COR-L47 (cell line): ENCODE measurements around the gene HTRA1.

Experiments
- DNase-seq: peaks from one replicate; lab custom pipeline; 2025; lab: John Stamatoyannopoulos, UW

The HTRA1 gene

DNA sequence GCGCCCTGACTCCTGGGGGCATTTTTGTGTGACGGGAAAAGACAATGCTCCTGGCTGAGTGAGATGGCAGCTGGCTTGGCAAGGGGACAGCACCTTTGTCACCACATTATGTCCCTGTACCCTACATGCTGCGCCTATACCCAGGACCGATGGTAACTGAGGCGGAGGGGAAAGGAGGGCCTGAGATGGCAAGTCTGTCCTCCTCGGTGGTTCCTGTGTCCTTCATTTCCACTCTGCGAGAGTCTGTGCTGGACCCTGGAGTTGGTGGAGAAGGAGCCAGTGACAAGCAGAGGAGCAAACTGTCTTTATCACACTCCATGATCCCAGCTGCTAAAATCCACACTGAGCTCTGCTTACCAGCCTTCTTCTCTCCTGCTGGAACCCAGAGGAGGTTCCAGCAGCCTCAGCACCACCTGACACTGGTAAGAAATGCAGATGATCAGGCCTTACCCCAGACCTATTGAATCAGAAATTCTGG lies 6.7 kb upstream of the HTRA1 start, which contains the start of gene ARMS2:
ARMS2 (plus strand) TSS at position 51 of the 478 bp plus-strand sequence; CDS start at position 126, 75 bp downstream.
- no peak for DNase-seq

GRCh38 chr10:122455376-122456079 lies 5.8 kb upstream of the HTRA1 start:
- no peak for DNase-seq

GRCh38 chr10:122457934-122458333 lies 3.4 kb upstream of the HTRA1 start:
- DNase-seq = no peak

GRCh38 chr10:122458693-122459092 lies 2.7 kb upstream of the HTRA1 start:
- no peak for DNase-seq

- no peak for DNase-seq
These were observed 1.6 kb upstream of the HTRA1 start for GRCh38 chr10:122459561-122460273.

- DNase-seq = no peak
These were observed 461 bp upstream of the HTRA1 start for GRCh38 chr10:122460891-122461293.

DNA sequence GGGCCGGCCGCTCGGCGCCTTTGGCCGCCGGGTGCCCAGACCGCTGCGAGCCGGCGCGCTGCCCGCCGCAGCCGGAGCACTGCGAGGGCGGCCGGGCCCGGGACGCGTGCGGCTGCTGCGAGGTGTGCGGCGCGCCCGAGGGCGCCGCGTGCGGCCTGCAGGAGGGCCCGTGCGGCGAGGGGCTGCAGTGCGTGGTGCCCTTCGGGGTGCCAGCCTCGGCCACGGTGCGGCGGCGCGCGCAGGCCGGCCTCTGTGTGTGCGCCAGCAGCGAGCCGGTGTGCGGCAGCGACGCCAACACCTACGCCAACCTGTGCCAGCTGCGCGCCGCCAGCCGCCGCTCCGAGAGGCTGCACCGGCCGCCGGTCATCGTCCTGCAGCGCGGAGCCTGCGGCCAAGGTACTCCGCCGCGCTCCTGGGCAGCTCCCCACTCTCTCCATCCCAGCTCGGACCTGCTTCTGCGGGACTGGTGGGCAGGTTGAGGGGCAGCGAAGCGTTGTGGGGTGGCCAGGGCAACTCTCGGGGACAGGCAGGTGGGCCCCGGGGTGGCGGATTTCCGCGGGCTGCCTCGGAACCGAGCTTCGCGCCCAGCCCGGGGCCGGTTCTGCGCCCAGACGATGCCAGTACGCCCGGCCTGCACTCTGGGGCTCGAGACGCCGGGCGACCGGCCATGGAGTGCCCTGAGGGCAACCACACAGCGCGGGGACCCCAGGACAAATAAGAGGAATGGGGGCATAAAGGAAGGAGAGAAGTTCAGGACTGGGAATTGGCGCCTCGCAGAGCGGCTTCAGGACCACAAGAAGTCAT lies 578 bp downstream of the HTRA1 start:
- peak; percentile 18 for DNase-seq

DNA sequence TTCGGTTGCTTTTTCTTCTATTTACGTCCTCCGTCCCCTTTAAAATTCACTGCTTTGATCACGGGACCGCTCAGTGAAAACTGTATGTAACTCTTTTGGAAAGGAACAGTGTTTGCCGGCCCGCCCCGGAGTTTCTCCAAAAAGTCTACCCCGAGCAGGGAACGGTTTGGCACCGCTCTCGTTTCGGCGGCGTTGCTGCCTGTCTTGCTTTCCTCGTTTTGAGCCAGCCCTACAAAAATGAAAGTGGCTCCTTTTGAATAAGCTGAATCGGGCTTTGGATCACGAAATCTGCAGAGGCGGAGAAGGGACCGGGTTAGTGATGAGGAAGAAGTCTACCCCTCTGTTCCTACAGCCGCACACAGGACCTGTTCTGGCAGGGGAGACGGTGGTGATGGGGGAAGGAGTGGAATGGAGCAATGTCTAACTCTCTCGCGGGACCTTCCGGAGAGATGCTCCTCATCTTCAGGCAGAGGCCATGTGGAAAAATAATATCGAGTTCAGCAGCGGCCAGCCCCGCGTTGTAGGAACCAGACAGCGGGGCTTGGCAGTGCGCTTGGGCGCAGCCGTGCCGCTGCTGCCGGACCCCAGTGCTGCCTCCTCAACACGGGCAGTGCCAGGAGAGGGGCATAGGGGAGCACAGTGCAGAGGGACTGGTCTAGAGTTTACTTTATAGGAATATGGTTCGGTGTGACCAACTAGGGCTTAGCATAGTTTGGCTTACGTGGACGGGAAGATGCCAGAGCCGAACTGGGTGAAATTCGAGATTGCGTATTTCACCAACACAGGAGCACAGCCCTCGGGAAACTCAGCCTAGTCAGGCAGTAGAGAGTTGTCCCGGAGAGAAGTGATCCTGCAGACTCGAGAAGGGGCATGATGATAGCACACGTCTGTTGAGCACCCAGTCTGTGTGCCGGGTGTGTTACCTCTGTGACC lies 1.4 kb downstream of the HTRA1 start:
- DNase-seq = no peak

DNA sequence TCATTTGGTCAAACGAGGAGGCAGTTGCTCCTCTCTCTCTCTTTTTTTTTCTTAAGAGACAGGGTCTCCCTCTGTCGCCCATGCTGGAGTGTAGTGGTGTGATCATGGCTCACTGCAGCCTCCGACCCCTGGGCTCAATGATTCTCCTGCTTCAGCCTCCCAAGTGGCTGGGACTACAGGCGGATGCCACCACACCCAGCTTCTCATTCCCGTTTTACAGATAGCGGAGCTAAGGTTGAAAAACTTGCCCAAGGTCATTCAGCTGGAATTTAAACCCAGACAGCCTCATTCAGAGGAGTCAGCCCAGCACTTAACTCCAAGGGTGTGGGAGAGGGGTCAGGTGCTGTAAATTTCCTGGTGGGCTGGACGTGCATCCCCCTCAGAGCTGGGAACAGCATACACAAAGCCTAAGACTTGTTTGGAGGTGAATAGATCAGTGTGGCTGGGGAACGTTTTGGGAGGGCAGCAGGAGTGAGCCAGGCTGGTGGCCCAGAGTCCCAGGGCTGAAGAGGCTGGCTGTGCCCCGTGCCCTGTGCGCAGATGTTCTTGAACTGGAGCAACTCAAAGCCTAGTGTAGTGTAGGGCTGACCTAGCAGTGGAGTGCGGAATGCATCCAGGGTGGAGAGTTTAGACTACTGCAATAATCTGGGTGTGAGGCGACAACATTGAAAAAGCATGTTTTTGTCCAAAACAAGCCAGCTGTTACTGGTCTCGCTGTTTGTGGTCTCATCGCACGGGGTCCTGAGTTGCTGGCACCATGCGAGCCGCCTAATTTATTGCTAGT lies 2.3 kb downstream of the HTRA1 start:
- DNase-seq = no peak

- no peak for DNase-seq
These were observed 2.8 kb downstream of the HTRA1 start for GRCh38 chr10:122464250-122464510.

GRCh38 chr10:122464586-122464985 lies 3.2 kb downstream of the HTRA1 start:
- DNase-seq = no peak

- DNase-seq = no peak
These were observed 4.2 kb downstream of the HTRA1 start for GRCh38 chr10:122465401-122466040.

GRCh38 chr10:122466951-122467381 lies 5.6 kb downstream of the HTRA1 start:
- DNase-seq = no peak

DNA sequence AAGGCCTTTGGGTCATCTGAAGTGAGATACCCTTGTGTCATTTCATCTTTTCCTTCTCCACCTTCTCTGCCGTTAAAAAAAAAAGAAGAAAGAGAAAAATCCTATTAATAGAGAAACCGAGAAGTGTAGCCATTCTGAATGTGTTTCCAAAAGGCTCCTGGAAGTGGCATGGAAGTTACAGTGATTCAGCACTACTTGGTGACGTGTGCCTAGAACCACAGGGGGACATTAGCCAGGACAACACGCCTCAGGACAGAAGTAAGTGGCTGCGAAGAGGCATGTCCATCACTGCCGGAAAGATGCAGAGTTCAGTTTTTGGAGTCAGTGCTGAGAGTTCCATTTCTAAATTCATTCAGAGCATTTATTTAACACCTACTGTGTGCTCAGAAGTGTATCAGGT lies 6.3 kb downstream of the HTRA1 start:
- DNase-seq = no peak

DNA sequence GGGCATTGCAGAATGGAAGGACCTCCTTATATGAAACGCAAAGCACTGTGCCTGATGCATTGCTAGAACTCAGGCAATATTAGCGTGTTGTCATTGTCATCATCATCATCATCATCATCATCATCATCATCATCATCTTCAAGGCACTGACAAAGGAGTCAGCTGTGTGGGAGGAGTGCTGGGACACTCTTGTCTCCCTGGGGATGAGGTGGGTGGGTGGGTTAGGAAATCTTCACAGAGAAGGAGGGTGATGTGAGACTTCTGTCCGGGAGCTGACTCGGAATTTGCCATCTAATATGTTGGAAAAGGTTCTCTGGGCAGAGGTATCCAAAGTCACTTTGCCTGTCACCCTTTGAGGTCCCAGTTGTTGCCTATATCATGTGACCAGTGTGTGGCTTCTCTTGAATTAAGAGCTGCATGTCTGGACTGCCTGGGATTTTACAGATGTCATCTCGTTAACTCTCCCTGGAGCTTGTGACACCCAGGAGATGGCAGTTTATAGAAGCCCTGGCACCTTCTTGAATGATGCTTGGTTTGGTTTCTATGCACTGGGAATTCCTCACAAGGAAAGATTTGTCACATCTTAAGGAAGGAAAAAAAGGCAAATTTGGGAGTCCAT lies 7.1 kb downstream of the HTRA1 start:
- no peak for DNase-seq

DNA sequence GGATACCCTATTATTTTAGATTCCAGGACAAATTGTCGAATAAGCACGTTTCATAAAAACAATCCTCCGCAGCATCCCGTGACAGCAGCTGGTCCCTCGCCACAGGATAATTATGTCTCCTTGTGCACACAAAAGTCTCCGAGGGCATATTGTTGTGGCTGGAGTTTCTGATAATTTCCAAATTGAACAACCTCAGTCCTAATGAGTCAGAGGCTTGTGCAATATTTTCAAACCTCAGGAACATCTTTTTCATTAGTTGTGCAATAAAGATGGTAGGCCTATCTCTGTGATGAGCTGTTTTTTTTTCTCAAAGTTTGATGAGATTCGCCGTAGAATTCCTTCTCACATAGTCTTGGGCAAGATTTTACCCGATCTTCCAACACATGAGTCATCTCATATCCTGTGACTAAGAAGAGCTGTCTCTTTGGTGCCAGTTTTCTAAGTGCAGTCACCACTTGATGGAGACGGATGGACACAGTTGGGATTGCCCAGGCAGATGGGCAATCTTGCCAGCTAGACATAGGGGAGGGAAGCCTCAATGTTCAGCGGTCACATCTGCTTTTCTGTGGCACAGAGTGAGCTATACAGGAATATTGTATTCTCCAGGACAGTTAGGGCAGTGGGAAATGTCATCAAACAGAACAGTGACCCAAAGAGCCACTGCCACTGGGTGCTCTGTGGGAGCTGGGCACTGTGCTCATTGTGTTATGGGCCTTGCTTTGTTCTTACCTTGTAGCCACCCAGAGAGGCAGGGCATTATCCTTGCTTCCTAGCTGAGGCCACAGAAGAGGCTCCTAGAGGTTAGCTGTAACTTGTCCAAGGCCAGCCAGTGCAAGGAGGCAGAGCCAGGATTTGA lies 7.8 kb downstream of the HTRA1 start:
- DNase-seq = peak; percentile 15

GRCh38 chr10:122469848-122470247 lies 8.5 kb downstream of the HTRA1 start:
- DNase-seq = no peak

DNA sequence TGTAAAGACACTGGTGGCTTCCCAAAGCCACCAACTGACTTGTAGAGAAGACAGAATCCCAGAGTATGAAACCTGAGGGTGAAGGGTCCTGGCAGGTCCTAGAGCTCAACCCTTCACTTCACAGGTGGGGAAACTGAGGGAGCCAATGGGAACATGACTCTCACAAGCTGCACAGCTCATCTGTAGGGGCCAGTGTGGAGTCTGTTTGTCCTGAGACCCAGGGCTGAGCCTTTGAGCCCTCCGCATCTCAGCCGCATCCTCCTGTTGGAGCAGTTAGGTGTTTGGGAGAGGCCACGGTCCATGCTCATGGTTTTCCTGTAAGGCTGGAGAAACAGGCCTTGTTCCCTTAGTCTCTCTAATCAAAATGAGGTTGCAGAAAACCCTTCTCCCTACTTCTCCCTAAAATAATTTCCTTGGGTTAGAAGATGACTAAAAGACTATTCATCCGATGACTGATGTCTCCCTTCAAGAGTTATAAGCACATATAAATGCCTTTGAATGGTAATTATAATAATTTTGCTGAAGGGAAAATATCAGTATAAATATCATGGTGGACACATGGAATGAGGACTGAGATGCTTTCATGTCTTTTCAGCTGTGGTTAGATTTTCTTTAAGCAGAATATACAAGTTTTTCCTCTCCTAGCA lies 10.3 kb downstream of the HTRA1 start:
- DNase-seq = no peak
